GM19025 (cell line): ENCODE results near the gene OR2D2.
"Not testable (repeated sequence)": the region's sequence is repeated elsewhere in the genome, so short reads cannot be mapped to it uniquely, and the experiment has no call there.

Experiments
- ATAC-seq: cut with Tn5 transposase; IDR thresholded peaks from one replicate; pipeline ENCODE4 v1.9.1; 2021; ENCODE audit warnings: mild to moderate bottlenecking, low read depth, moderate library complexity; ENCODE audit not compliant: unreplicated experiment

Gene OR2D2

GRCh38 chr11:6892400-6892799 is at the start of gene OR2D2:
Gene OR2D2 (minus strand): TSS chr11:6892500. CDS start chr11:6892500, 0 bp downstream.
- ATAC-seq, result no peak

DNA sequence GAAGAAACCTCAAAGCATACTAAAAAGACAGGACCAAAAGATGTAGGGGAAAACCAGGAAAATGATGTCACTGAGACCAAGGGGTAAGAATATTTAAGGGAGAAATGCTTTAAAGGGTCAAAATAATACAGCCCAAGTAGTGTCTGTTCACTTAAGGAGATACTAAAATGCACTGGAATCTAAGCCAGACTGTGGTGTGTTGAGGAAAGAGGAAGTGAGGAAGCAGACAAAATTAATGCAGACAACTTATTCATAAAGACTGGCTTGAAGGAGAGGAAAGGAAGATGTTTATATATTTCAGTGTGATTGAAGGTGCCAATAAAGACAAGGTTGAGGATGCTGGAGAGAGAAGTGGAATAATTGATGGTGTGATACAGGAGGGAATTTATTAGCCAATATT is 49.7 kb upstream of the OR2D2 start:
- no peak for ATAC-seq

DNA sequence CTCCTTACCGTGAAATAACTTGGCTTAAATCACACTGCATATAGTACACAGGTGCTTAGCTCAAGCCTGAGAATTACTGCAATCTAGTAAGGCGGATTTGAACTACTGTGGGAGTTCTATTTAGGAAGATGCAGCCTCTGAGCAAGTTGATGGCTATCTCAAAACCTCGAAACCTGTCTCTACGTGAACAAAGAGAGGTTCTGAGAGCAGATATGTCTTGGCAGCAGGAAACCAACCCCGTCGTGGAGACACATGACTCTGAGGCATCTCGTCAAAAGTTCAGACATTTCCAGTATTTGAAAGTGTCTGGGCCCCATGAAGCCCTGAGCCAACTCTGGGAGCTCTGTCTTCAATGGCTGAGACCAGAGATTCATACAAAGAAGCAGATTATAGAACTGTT is 39.8 kb upstream of the OR2D2 start:
- no peak for ATAC-seq

DNA sequence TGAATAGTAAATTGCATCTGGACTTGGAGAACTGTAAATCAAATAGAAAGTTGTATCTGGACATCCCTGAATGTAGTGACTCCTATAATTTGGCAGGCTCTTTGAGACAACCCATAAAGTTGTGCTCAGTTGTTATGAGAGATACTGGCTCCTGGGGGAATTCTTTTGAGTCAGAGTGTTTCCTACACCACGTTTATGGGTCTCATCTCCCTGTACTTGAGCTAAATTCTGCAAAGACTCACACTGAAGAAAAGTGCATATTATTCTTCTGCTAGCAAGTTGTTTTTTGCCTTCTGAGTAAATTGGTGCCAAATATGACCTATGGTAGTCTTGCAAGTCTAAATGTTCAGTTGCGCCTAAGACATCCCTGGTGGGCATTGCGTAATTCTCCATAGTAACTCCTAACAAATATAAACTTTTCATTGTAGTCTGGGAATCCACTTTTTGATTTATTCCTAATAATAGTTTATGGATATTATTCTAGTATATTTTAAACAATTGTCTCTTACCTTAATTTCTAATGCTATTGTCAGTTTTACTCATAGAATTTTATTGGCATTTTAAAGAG is 38.9 kb upstream of the OR2D2 start:
- ATAC-seq, result no peak

DNA sequence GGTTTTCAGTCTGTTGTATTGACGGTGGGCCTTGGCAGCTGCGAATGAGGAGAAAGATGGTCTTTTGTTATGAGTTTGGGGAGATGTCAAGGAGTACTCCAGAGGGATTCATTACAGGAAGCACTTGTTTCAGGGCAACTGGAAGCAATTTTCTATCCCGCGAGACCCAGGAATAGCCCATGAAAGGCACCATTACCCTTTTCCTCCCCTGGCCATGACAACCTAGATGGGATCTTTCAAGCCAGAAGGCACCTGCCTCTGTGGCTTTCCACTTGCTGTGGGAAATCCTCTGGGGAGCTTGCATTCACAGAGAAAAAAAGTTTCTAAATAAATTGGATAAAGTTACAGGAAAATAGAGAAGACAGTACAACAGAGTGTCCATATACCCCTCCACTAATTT is 36.6 kb upstream of the OR2D2 start:
- no peak for ATAC-seq

DNA sequence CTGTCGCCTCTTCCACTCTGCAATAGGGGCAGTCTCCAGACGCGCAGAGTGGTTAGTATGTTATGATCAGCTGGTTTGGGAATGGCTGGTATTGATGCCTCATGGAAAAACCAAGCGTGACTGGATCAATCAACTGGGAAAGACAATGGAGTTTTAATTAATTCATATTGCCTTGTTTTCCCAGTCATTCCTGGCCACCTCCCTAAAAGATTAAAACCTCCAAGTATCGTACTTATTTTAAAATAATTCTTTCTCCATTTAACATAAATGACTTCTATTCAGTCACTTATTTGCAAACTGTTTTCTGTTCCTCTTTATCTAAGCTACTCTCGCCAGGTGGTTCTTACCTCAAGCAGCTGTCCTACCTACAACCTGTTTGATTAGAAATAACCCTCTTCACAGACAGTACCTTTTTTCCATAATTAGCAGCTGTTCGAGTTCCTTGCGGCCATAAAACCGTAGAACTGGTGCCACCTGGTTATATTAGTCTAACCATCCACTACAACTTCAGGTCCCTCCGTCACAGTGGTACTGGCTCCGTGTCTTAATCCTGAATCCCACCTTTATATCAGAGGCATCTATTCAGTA is 34.8 kb upstream of the OR2D2 start:
- peak; percentile 55 for ATAC-seq

DNA sequence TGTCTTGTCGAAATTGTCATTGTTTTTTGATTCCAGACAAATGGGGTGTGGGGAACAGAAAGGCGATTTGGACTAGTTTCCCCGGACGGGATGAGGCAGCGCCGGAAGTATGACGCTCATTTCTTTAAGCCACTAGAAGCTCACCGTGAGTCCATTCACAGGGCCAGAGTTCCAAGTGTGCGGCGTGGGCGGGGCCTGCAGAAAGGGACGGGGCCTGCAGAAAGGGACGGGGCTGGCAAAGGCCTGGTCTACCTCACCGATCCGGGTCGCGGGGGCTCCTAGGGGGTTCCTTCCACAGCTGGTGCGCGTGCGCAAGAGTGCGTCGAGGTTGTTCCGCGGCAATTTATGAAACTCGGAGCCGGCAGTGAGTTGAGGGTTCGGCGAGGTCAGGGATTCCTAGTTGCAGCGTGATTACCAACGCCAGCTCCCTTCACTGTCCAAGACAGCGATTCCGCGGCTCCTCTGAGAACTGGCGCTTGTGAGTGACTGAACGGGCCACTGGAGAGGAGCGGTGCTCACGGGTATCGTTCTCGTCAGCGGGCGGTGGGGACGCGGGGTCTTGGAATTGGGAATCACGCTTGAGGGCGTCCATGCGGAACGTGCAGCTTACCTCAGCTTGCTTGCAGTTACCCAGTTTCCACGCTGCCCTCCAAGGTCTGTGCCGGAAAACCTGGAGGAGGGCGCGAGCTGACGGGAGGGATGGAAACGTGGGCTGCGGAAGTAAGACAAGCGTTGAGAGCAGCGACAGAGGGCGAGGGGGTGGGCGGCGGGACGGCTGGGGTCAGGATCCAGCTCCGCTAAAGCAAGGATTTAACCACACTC is 34.1 kb upstream of the OR2D2 start, which contains the start of gene ZNF215:
Gene ZNF215, plus strand, starts transcription at position 219 of the 822 bp plus-strand sequence. CDS start 5,847 bp downstream, outside the sequence.
- peak; percentile 58 for ATAC-seq

DNA sequence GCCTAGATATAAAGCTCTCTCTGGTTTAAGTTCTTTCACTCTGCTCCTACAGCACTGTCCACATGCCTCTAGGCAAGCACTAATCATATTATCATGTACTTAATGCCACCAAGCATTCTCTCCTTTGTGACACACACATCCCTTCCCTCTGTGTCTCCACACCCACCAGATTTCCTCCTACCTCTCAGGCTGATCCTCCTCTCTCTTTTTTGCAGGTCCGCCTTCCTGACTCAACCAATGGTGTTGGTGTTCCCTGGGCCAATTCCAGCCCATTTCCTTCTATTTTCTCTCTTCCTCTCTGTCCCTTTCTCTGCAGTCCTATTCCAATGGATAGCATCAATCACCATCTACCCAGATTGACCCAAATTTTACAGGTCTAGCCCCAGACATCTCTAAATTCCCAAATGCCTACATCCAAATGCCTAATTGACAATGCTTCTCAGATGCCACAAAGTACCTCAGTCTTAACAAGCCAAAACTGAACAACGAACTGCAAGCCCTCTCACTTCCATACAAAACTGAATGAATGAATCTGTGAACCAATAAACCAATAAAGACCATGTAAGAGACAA is 33.4 kb upstream of the OR2D2 start:
- ATAC-seq, result peak; percentile 2

DNA sequence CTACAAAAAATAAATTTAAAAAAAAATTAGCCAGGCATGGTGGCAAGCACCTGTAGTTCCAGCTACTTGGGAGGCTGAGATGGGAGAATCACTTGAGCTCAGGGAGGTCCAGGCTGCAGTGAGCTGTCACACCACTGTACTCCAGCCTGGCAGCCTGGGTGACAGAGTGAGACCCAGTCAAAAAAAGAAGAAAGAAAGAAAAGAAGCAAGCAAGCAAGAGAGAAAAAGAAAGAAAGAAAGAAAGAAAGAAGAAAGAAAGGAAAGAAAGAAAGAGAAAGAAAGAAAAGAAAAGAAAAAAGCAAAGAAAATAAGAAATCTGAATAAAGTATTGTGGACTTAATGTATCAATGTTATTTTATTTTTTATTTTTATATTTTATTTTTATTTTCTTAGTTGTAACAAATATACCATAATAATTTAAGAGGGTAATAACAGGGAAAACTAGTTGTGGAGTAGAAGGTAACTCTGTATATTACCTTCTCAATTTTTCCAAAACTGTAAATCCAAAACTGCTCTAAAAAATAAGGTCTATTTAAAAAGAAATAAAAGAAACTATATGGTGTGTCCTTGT is 32.8 kb upstream of the OR2D2 start:
- no peak for ATAC-seq

DNA sequence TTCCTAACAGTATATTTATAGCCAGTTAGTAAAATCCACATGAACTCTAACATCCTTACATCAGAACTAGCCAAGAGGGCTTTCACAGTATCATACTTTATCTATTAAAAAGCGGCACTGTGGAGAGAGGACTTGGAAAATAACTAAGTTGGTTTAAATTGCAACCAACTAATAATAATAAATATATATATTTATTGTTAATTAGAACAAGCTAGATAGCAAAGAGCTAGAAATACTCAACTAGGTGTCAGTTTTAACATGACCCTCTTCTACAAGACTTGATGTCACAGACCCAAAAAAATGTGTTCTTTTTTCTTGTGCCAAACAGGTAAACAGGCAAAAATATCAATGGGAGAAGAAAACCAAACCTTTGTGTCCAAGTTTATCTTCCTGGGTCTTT is 28.4 kb upstream of the OR2D2 start, which contains the start of gene OR2D3:
Gene OR2D3, plus strand, starts transcription at position 301 of the 400 bp plus-strand sequence. Its CDS starts 0 bp downstream, at position 301.
- no peak for ATAC-seq

DNA sequence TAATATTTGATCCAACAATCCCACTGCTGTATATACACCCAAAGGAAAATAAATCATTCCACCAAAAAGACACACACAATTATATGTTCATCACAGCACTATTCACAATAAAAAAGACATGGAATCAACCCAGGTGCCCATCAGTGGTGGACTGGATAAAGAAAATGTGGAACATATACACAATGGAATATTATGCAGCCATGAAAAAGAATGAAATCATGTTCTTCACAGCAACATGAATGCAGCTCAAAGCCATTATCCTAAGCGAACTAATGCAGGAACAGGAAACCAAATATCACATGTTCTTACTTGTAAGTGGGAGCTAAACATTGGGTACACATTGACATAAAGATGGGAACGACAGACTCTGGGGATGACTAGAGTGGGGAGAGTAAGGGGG is 27.4 kb upstream of the OR2D2 start:
- no peak for ATAC-seq

- no peak for ATAC-seq
Observed at GRCh38 chr11:6911948-6912347, 19.6 kb upstream of the OR2D2 start.

- ATAC-seq, result no peak
Observed at GRCh38 chr11:6911378-6911777, 19.1 kb upstream of the OR2D2 start.

DNA sequence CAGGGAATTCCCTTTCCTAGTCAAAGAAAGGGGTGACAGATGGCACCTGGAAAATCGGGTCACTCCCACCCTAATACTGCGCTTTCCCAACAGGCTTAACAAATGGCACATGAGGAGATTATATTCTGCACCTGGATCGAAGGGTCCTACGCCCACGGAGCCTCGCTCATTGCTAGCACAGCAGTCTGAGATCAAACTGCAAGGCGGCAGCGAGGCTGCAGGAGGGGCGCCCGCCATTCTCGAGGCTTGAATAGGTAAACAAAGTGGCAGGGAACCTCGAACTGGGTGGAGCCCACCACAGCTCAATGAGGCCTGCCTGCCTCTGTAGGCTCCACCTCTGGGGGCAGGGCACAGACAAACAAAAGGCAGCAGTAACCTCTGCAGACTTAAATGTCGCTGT is 12.5 kb upstream of the OR2D2 start:
- not testable (repeated sequence) for ATAC-seq

- ATAC-seq, result no peak
Observed at GRCh38 chr11:6900327-6900999, 8.2 kb upstream of the OR2D2 start.

- ATAC-seq, result no peak
Observed at GRCh38 chr11:6898911-6899310, 6.6 kb upstream of the OR2D2 start.

DNA sequence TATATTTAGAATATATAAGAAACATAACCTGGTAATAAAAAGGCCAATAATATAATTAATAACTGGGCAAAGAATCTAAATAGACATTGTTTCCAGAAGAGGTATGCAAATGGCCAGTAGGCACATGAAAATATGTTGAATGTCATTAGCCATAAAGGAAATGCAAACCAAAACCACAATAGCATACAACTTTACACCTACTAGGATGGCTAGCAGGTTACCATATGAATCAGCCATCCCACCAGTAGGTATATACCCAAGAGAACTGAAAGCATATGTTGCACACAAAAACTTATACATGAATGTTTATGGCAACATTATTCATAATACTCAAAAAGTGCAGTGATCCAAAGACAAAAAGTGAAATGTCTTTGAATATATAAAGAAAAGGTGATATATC is 2.7 kb upstream of the OR2D2 start:
- ATAC-seq, result no peak

DNA sequence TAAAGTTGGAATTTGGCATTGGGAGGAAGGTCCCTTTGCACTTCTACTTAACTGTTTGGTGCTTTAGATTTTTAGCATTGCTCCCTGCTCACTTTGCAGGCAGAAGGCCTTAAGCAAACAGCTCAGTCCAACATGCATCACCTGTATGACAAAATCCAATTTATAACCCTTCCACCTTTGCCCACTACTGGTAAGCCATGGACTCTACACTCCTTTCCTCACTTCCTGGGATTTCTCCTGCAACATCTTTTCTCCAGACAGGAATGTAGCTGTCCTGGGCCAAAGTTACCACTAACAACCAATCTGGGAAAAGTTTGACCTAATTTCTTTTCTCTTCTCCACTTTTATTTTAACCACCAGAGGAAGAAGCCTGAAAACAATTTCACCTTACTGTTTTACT is 1.8 kb upstream of the OR2D2 start:
- no peak for ATAC-seq

GRCh38 chr11:6889835-6890234 is 2.5 kb downstream of the OR2D2 start:
- no peak for ATAC-seq

DNA sequence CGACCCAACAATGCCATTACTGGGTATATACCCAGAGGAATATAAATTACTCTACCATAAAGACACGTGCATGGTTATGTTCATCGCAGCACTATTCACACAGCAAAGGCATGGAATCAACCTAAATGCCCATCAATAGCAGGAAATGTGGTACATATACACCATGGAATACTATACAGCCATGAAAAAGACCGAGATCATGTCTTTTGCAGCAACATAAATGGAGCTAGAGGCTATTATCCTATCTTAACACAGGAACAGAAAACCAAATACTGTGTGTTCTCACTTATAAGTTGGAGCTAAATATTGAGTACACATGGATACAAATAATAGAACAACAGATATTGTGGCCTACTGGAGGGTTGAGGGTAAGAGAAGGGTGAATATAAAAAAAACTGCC is 3.5 kb downstream of the OR2D2 start:
- no peak for ATAC-seq
